Eye (tissue), 1 donor: ENCODE results near the gene PAX3.

Experiments used
- DNase-seq: peaks from one replicate; pipeline ENCODE4 v3.0.0-alpha.2; 2015

PAX3 gene

DNA sequence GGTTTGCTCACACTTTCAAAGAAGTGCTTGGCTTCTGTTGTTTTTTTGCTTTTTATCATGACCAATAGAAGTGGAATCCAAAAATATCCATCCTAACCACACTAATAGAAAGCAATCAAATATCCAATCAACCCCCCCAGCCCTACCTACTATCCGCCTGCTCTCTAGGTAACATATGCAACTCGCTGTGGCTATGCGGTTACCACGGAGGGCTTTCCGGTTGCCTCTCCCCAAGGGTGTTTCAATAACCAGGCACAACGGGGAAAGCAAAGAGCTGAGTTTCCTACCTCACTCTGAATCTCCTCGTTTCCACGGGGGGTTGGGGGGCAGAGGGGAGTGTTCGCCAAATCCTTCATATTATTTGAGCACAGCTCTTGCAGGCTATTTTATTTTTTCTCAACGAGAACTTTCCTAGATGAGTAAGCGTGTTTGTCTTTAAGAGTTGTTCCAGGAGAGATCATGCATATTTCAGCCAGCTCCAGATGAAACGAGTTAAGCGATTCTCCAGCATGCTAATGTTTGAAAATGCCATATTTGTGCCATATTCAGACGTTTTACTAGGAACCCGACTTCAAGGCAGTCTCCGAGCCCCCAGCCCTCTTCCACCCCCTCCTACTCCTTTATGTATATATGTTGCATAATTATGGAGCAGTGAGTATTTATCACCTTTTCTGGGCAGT lies 30.3 kb downstream of the PAX3 start:
- DNase-seq: peak; percentile 68

GRCh38 chr2:222264791-222265320 lies 33.9 kb downstream of the PAX3 start:
- DNase-seq: no peak

DNA sequence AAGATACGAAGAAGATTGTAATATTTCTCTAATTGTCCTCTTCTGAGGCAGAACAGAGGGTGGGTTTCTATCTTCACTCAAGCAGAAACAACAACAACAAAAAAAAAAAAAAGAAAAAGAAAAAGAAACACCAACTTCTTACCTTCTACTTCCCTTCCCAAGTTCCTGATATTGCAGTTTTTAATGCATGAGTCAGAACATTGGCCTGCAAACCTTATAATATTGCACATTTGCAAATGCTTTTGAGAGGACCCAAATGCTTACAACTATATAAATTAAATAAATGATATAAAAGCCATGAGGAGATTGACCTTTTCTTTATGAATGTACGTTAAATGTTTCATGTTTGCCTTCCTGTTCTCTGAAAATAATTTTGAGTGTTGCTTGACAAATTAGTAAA lies 37.3 kb downstream of the PAX3 start:
- DNase-seq: no peak

- DNase-seq: no peak
These were observed 41.2 kb downstream of the PAX3 start for GRCh38 chr2:222257645-222258044.

DNA sequence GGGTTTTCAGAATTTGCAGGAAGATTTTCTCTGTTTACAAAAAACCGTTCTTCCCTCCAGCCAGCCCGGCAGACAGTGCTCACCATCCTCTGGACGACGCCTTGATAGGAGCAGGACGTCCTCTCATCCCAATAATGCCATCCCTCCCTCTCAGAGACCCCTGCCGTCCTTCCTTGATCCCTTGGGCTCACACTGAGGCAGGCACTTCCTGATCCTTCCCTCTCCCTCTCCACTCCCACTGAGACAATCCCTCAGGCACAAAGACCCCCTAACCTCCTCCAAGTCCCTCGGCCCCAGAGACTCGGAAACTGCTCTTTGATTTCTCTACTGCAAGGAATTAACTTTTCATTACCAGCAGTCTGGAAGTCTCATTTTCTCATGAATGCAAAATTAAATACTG lies 42.5 kb downstream of the PAX3 start:
- DNase-seq: no peak

- no peak for DNase-seq
These were observed 43.7 kb downstream of the PAX3 start for GRCh38 chr2:222255090-222255489.

GRCh38 chr2:222250313-222250712 lies 48.5 kb downstream of the PAX3 start:
- DNase-seq: no peak

DNA sequence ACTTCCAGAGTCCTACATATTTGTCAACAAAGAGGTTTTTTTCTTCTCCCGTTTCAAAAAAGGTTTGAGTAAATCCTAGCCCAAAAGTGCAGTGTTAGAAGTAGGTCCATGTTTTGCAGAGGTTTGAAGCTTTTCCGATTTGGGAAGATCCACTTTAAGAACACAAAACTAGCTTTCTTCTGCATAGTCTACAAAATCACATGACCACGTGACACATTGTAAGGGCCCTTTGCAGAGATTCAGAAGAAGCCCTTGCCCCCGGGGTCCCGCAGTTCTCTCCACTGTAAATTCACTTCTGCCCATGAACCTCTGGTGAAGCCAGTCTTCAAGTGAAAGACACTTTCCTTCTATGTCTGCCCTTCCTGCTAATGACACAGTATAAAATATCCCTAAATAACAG lies 49.4 kb downstream of the PAX3 start:
- no peak for DNase-seq

GRCh38 chr2:222248818-222249217 lies 50.0 kb downstream of the PAX3 start:
- DNase-seq: no peak

DNA sequence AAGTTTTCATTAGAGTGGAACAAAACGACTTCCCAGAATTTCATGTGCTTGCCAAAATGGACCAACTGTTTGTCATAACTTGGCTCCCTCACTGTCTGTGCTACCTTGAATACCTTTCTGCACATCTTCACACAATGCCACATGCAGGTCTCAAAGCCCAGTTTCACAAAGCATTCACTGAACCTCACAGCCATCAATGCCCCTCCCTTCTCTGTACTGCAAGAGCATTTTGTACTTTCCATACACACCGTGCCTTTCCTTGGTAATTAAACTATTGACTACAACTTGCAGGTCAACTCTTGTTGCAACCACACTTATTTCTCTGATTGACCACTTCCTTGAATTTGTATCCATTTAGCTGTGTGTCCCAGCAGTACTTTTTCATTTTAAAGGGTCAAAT lies 50.5 kb downstream of the PAX3 start:
- DNase-seq: no peak

DNA sequence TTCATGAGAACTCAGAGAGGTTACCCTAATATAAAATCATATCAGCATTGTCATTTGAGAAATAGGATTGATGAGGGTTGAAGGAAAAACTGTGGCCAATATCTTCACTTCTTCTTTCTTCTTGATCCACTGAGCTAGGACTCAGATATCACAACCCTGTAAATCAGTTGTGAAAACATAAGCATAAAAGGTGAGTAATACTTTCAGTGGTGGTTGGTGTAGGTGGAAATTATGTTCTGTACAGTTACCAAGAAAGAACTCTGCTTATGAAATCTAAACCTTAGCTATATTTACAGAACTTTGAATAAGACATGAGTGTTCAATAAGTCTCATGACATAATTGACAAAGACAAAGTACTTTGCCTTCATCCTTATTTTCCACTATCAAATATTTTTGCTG lies 56.3 kb downstream of the PAX3 start:
- DNase-seq: no peak

DNA sequence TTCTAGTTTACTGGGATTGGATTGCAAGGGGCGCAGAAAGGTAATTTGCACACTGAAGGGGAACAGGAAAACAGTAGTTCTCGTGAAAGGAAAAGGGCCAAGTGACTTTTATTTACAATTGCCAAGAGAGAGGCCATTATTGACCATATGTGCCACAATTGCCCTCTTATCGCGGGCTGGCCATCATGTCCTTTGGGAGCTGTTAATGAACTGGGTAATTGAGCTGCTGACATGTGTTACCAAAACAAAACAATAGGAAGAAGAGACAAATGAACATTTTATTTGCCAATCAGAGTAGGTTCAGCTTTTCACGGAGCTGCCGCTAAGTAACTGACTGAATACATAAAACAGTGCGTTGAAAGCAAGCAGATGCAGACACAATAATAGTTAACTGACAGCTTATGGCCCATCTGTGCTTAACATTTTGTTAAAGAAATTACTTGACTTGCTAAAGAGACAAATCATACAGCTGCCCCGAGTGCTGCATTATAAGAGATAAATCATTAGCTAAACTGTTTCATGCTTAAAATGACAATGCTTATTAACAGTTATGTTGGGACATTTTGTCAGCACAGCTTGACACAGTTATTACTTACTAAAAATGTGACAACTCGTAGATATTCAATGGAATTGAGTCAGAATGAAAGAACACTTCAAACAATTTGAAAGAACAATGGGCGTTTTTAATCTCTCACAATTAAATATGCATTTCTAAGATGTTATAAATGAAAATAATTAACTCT lies 57.5 kb downstream of the PAX3 start:
- peak; percentile 65 for DNase-seq

GRCh38 chr2:222240676-222241049 lies 58.1 kb downstream of the PAX3 start:
- DNase-seq: no peak

GRCh38 chr2:222239945-222240675 lies 58.7 kb downstream of the PAX3 start:
- DNase-seq: peak; percentile 80

DNA sequence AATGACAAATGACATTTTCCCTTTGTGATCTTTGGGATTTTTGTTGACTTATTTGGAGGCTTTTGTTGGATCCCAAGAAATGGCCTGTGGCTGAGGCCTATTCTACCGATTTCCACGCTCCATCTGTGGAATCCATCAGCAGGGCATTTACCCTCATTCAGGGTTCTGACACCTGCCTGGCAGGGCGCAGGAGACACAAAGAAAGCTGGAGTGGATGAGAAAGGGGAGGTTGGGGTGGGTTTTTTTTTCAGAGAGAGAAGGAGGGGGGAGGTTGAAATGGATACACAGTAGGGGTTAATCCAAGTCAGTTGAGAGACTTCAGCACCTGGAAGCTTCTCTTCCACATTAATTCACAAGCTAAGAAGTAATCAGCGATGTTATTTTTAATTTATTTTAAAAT lies 59.7 kb downstream of the PAX3 start:
- peak; percentile 44 for DNase-seq

GRCh38 chr2:222238072-222238471 lies 60.7 kb downstream of the PAX3 start:
- DNase-seq: no peak

DNA sequence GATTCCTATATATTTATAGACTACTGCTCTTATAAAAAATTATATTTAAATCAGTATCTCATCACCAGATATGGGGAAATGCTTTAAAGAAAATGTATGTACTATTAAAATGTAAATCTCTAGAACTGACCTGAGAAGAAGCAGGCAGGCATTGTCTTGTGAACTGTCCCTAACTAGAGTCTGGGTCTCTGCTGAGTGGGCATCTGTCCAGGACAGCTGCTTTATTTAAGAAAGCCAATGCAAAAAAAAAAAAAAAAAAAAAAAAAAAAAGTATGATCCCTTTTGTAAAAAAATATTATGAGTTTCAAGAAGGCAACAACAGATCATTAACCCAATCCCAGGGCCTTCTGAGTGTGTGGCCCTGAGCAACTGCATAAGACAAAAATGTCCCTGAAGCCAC lies 66.0 kb downstream of the PAX3 start:
- peak; percentile 50 for DNase-seq

DNA sequence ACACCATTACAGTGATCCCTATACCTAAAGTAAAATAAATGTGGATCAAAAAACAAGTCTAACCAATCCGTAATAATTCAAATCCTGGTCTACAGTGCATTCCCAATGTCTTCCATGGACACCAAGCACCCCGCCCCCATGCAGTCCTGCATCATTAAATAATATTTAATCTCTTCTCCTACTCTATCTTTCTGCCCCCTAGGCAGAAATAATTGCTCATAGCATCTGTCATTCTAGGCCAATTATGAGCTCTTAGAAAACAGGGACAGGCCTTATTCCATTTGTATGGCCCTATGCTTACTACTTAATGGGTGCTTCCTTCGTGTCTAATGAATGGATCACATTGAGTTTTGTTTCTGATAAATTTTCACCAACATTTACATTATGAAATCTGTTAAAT lies 66.4 kb downstream of the PAX3 start:
- peak; percentile 50 for DNase-seq

DNA sequence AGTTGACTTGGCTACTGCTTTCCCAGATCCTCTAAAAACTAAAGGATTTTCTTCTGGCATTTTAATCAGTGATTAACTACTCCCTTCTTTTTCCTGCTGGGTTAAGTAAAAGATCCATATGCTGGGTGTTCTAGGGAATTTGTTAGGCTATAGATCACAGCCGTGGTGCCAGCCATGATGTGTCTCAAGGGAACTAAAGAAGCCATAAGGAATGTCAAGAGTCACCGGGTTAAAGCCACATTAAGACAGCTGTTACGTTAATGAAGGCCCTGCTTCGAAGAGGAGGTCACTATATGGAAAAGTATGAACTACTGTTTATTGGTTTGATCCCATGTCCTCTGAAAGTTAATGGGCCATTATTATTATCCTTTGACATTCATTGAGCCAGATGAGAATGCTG lies 70.7 kb downstream of the PAX3 start:
- DNase-seq: no peak

DNA sequence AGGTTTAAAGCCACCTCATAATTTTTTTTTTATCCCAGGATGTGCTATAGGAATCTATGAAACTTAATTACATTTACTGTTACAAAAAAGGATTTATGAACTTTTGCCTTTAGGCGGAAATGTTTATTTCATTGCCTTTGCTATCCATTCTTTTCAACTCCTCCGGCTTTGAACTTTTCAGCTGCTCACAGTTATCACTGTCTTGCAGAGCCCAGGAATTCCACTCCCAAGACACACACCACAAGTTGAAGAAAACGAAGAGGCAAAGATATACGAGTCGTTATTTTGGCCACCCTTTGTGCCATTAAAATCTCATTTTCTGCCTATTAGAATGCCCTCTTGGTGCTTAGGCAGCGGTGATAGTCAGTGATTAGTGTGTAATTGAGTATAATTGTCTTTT lies 80.0 kb downstream of the PAX3 start:
- peak; percentile 64 for DNase-seq

DNA sequence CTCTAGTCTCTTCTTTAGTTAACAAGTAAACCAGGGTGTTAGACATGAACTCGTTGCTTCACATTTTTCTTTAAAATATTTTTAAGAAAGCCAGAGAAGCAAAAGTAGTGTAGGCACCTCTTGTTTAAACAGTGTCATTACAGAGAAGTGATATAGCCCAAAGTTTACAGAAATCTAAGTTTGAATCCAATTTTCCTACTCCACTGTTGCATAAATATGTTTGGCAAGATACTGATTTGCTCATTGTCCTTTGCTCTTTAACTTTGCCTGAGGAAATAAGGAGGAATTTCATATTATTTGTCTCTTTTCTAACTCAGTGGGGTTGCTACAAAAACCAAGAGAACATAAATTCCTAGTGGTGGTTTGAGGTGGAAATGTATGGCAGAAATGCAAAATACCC lies 81.1 kb downstream of the PAX3 start:
- no peak for DNase-seq

DNA sequence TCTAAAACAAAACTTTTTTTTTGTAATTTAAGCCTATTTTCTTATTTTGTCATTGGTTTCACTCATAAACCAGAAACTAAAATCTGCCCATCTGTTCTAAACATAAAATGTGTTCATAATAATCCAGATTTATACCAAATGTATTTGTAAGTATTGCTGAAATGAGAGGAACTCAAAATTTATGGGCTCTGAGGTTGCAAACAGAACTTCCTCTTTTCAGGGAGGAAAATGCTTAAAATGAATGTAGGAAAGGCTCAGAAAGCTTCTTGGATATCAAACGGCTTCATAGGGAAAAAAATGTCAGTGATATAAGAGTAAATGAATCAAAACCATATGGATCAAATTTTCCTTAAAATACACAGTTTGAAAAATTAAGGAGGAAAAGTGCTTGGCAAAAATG lies 83.9 kb downstream of the PAX3 start:
- DNase-seq: peak; percentile 42

GRCh38 chr2:222213049-222213448 lies 85.7 kb downstream of the PAX3 start:
- DNase-seq: no peak

DNA sequence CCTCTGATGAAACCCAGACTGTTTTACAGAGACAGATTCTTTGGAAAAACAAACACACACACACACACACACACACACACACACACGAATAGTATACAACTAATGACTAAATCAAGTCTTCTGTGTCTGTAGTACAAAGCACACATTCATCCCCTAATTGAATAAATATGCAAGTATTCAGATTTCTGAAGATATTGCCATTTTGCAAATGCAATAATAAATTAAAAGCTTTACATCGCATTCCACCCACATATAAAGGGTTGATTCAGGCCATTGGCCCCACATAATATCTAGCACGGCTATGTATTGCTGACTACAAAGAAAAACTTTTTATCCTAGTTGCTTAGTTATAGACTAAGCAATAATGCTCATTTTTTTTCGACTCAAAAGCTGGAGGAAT lies 86.2 kb downstream of the PAX3 start:
- DNase-seq: no peak
